Activated T-helper 2 cell treated with anti-CD3 and anti-CD28 coated beads, Interferon-gamma antibody, Interleukin-2, Interleukin-4, amounts not matched to agents 10 μg/mL and 5 μg/mL and 100 μg/mL, durations not matched to agents 14 hours and 24 hours and 36 hours (primary cell): ENCODE data around the gene CYP26B1. TPM values are rescaled to one million over a fixed set of nuclear protein-coding genes. Genes with fewer than 3 reads are reported as not detected.

Experiments
- DNase-seq: peaks from one replicate; pipeline ENCODE4 v3.0.0; 2021; ENCODE audit warnings: low spot score
- H3K27ac Mint-ChIP-seq: one replicate; pipeline ENCODE4 v1.8.0; 2021; ENCODE audit warnings: mixed read lengths
- H3K27me3 Mint-ChIP-seq: one replicate; pipeline ENCODE4 v1.8.0; 2021; ENCODE audit warnings: low read depth, mixed read lengths
- H3K36me3 Mint-ChIP-seq: one replicate; pipeline ENCODE4 v1.8.0; 2021; ENCODE audit warnings: low read depth, mixed read lengths
- H3K4me1 Mint-ChIP-seq: one replicate; pipeline ENCODE4 v1.8.0; 2021; ENCODE audit warnings: low read depth, mixed read lengths
- H3K4me3 Mint-ChIP-seq: one replicate; pipeline ENCODE4 v1.8.0; 2021; ENCODE audit warnings: low read depth, mild to moderate bottlenecking, moderate library complexity, mixed read lengths
- H3K9me3 Mint-ChIP-seq: one replicate; pipeline ENCODE4 v1.8.0; 2021; ENCODE audit warnings: mixed read lengths
- intact Hi-C: fragments of 100-400 bp; cut with micrococcal nuclease; formaldehyde crosslinking; loops from one replicate; pipeline ENCODE4 v1.15.1; 2023
- total RNA-seq: library from RNA; stranded (reverse); gene quantifications from 2 replicates; pipeline ENCODE4 v1.2.3, GENCODE V29; 2022

Gene CYP26B1
- total RNA-seq, 1 donor from 2014 or later, result not detected

GRCh38 chr2:72136331-72136730 is 11.3 kb downstream of the CYP26B1 start:
- Mint-ChIP-seq H3K27ac (no peak overlapping the region), H3K4me3 (no peak overlapping the region), H3K4me1 (no peaks in the 10 kb centered on the region), H3K9me3 (no peaks in the 10 kb centered on the region), H3K27me3 (no peaks in the 10 kb centered on the region), H3K36me3 (no peaks in the 10 kb centered on the region)
- intact Hi-C loops, result no loop called here
- DNase-seq, result no peak

- no peak for DNase-seq
- Mint-ChIP-seq H3K36me3 (no peaks in the 10 kb centered on the region), H3K9me3 (no peaks in the 10 kb centered on the region), H3K27me3 (no peaks in the 10 kb centered on the region), H3K4me3 (no peak overlapping the region), H3K4me1 (no peaks in the 10 kb centered on the region), H3K27ac (no peak overlapping the region)
- intact Hi-C loops, result no loop called here
These were observed 11.7 kb downstream of the CYP26B1 start for GRCh38 chr2:72135921-72136320.

GRCh38 chr2:72134997-72135800 is 12.5 kb downstream of the CYP26B1 start:
- no peak overlapping the region for H3K27ac Mint-ChIP-seq
- no peak overlapping the region for H3K4me3 Mint-ChIP-seq
- no peak for DNase-seq
- H3K36me3 Mint-ChIP-seq, result no peaks in the 10 kb centered on the region
- H3K4me1 Mint-ChIP-seq, result no peaks in the 10 kb centered on the region
- intact Hi-C loops, result no loop called here
- H3K27me3 Mint-ChIP-seq, result no peaks in the 10 kb centered on the region
- H3K9me3 Mint-ChIP-seq, result no peaks in the 10 kb centered on the region

GRCh38 chr2:72134408-72134996 is 13.2 kb downstream of the CYP26B1 start:
- no peak for DNase-seq
- no peak overlapping the region for H3K27ac Mint-ChIP-seq
- H3K4me3 Mint-ChIP-seq, result no peak overlapping the region
- no peaks in the 10 kb centered on the region for H3K36me3 Mint-ChIP-seq
- intact Hi-C loops, result no loop called here
- peaks cover 2% of the 10 kb centered on the region for H3K27me3 Mint-ChIP-seq
- H3K9me3 Mint-ChIP-seq, result no peaks in the 10 kb centered on the region
- no peaks in the 10 kb centered on the region for H3K4me1 Mint-ChIP-seq

- no peaks in the 10 kb centered on the region for H3K9me3 Mint-ChIP-seq
- H3K27me3 Mint-ChIP-seq, result peaks cover 2% of the 10 kb centered on the region
- no peak overlapping the region for H3K4me3 Mint-ChIP-seq
- no peak for DNase-seq
- no peaks in the 10 kb centered on the region for H3K4me1 Mint-ChIP-seq
- intact Hi-C loops, result no loop called here
- H3K27ac Mint-ChIP-seq, result no peak overlapping the region
- no peaks in the 10 kb centered on the region for H3K36me3 Mint-ChIP-seq
These were observed 13.8 kb downstream of the CYP26B1 start for GRCh38 chr2:72133721-72134407.

- H3K4me1 Mint-ChIP-seq, result no peaks in the 10 kb centered on the region
- no peak overlapping the region for H3K4me3 Mint-ChIP-seq
- no peak overlapping the region for H3K27ac Mint-ChIP-seq
- peaks cover 2% of the 10 kb centered on the region for H3K27me3 Mint-ChIP-seq
- no peaks in the 10 kb centered on the region for H3K9me3 Mint-ChIP-seq
- DNase-seq, result no peak
- intact Hi-C loops, result no loop called here
- H3K36me3 Mint-ChIP-seq, result no peaks in the 10 kb centered on the region
These were observed 14.5 kb downstream of the CYP26B1 start for GRCh38 chr2:72132981-72133720.

- intact Hi-C loops, result no loop called here
- Mint-ChIP-seq H3K27me3 (peaks cover 2% of the 10 kb centered on the region), H3K4me1 (no peaks in the 10 kb centered on the region), H3K4me3 (no peak overlapping the region), H3K27ac (no peak overlapping the region), H3K36me3 (no peaks in the 10 kb centered on the region), H3K9me3 (no peaks in the 10 kb centered on the region)
- no peak for DNase-seq
These were observed 15.5 kb downstream of the CYP26B1 start for GRCh38 chr2:72131916-72132841.

- no peak for DNase-seq
These were observed 16.2 kb downstream of the CYP26B1 start for GRCh38 chr2:72131371-72131891.

GRCh38 chr2:72130659-72131360 is 16.9 kb downstream of the CYP26B1 start:
- intact Hi-C loops, result no loop called here
- H3K4me3 Mint-ChIP-seq, result no peak overlapping the region
- H3K9me3 Mint-ChIP-seq, result no peaks in the 10 kb centered on the region
- peaks cover 2% of the 10 kb centered on the region for H3K27me3 Mint-ChIP-seq
- H3K4me1 Mint-ChIP-seq, result no peaks in the 10 kb centered on the region
- DNase-seq, result no peak
- no peaks in the 10 kb centered on the region for H3K36me3 Mint-ChIP-seq
- H3K27ac Mint-ChIP-seq, result no peak overlapping the region

More at GRCh38 chr2:72131371-72131891, 16.2 kb downstream of the CYP26B1 start:
- no peaks in the 10 kb centered on the region for H3K4me1 Mint-ChIP-seq
- no peak overlapping the region for H3K4me3 Mint-ChIP-seq
- peaks cover 2% of the 10 kb centered on the region for H3K27me3 Mint-ChIP-seq
- no peaks in the 10 kb centered on the region for H3K9me3 Mint-ChIP-seq
- no peaks in the 10 kb centered on the region for H3K36me3 Mint-ChIP-seq
- intact Hi-C loops, result no loop called here
- H3K27ac Mint-ChIP-seq, result no peak overlapping the region

GRCh38 chr2:72129681-72130340 is 17.9 kb downstream of the CYP26B1 start:
- Mint-ChIP-seq H3K4me1 (no peaks in the 10 kb centered on the region), H3K36me3 (no peaks in the 10 kb centered on the region), H3K9me3 (no peaks in the 10 kb centered on the region), H3K4me3 (no peak overlapping the region), H3K27ac (no peak overlapping the region), H3K27me3 (peaks cover 2% of the 10 kb centered on the region)
- intact Hi-C loops, result no loop called here
- no peak for DNase-seq

GRCh38 chr2:72128843-72129227 is 18.8 kb downstream of the CYP26B1 start:
- no peak for DNase-seq
- H3K4me3 Mint-ChIP-seq, result no peak overlapping the region
- no peaks in the 10 kb centered on the region for H3K4me1 Mint-ChIP-seq
- no peaks in the 10 kb centered on the region for H3K9me3 Mint-ChIP-seq
- no peaks in the 10 kb centered on the region for H3K36me3 Mint-ChIP-seq
- intact Hi-C loops, result no loop called here
- H3K27me3 Mint-ChIP-seq, result peaks cover 2% of the 10 kb centered on the region
- H3K27ac Mint-ChIP-seq, result no peak overlapping the region
